Aorta (tissue), 5 donors: ENCODE data around the gene ZNG1A. TPM values are rescaled to one million over a fixed set of nuclear protein-coding genes. Genes with fewer than 3 reads are reported as not detected.
"Not testable (repeated sequence)": the region's sequence is repeated elsewhere in the genome, so short reads cannot be mapped to it uniquely, and the experiment has no call there.

Experiments used
- ATAC-seq: fragments of 200-7000 bp; cut with Tn5 transposase; one replicate; pipeline ENCODE4 v1.9.1; 2022; ENCODE audit warnings: moderate library complexity; ENCODE audit not compliant: low FRiP score
- DNase-seq, 2 donors: peaks; one replicate each; pipeline ENCODE4 v3.0.0-alpha.2; 2020
- H3K27ac ChIP-seq, 2 donors: one replicate each; pipeline ENCODE4 v1.5.1; 2013; ENCODE audit warnings: low read length in 2 of 2, mild to moderate bottlenecking in 2 of 2, moderate library complexity in 2 of 2, control low read depth in 1 of 2, inconsistent platforms in 1 of 2, low read depth in 1 of 2
- H3K27me3 ChIP-seq, 2 donors: one replicate each; pipeline ENCODE4 v1.6.1; 2013; ENCODE audit warnings: control low read depth in 1 of 2, low read length in 1 of 2, mild to moderate bottlenecking in 1 of 2, moderate library complexity in 1 of 2; ENCODE audit not compliant: insufficient read depth in 2 of 2, control insufficient read depth in 1 of 2
- H3K36me3 ChIP-seq, 2 donors: one replicate each; pipeline ENCODE4 v1.6.1; 2013; ENCODE audit warnings: control low read depth in 1 of 2, low read length in 1 of 2, mild to moderate bottlenecking in 1 of 2; ENCODE audit not compliant: insufficient read depth in 2 of 2, control insufficient read depth in 1 of 2
- H3K4me1 ChIP-seq, 2 donors: one replicate each; pipeline ENCODE4 v1.6.1; 2013; ENCODE audit warnings: low read length in 2 of 2, control low read depth in 1 of 2, mild to moderate bottlenecking in 1 of 2, moderate library complexity in 1 of 2; ENCODE audit not compliant: insufficient read depth in 2 of 2, control insufficient read depth in 1 of 2
- H3K4me3 ChIP-seq, 2 donors: one replicate each; pipeline ENCODE4 v1.5.1; 2013; ENCODE audit warnings: low read length in 2 of 2, control low read depth in 1 of 2, mild to moderate bottlenecking in 1 of 2
- H3K9me3 ChIP-seq: one replicate; pipeline ENCODE4 v1.6.1; 2013; ENCODE audit warnings: mild to moderate bottlenecking, low read length; ENCODE audit not compliant: control insufficient read depth
- WGBS, 2 donors: extraction: QIAGEN DNeasy Blood & Tissue Kit; methylation state at CpG; one replicate each; pipeline ENCODE4 v1.1.7; 2013; 5-methylcytosine and 5-hydroxymethylcytosine counted together
- intact Hi-C, 2 donors: fragments of 100-400 bp; cut with DNase I; formaldehyde crosslinking; loops; one replicate each; pipeline versions ENCODE4 v1.14.2 to v1.15.0; 2022
- polyA plus RNA-seq, 2 donors: library from polyadenylated mRNA; stranded (reverse); fragments of 200-250 nt; gene quantifications; one replicate each; pipeline ENCODE4 v1.2.3, GENCODE V29; 2013
- total RNA-seq, 2 donors: library from RNA; stranded (reverse); fragmentation: NEBNext Ultra II Directional; extraction: Animal tissue kit (Norgen Biotek cat#: 25700); gene quantifications; one replicate each; pipeline ENCODE4 v1.2.1, GENCODE V29; 2021
- donor health status: healthy with polysubstance abuse.
- donor health status: Bipolar disorder and iron deficiency.
- donor health status: DM: no; HTN: no; CAD: no.
- donor health status: DM: no; HTN: no; CAD: no.
- donor health status: DM: yes; HTN: yes; CAD: no.

ZNG1A gene
- total and polyA plus RNA-seq, 4 donors = 18.7 to 34.5 (median 28.3) TPM

GRCh38 chr9:217950-218349 is 39.1 kb upstream of the ZNG1A start:
- no peaks in the 10 kb centered on the region for H3K36me3 ChIP-seq
- no peak overlapping the region for H3K27ac ChIP-seq
- no peak for ATAC-seq
- H3K4me1 ChIP-seq = no peaks in the 10 kb centered on the region
- WGBS, 2 donors = 72 to 86% methylated on average over 2 of the region's 2 CpGs
- no peaks in the 10 kb centered on the region for H3K27me3 ChIP-seq
- intact Hi-C loops = no loop called here
- no peak for DNase-seq
- no peaks in the 10 kb centered on the region for H3K9me3 ChIP-seq
- no peak overlapping the region for H3K4me3 ChIP-seq

GRCh38 chr9:216866-217265 is 38.0 kb upstream of the ZNG1A start:
- intact Hi-C loops = no loop called here
- no peaks in the 10 kb centered on the region for H3K9me3 ChIP-seq
- WGBS, 2 donors = 76 to 89% methylated on average over 1 of the region's 1 CpG
- DNase-seq (no peak), ATAC-seq (no peak)
- no peak overlapping the region for H3K4me3 ChIP-seq
- H3K4me1 ChIP-seq = no peaks in the 10 kb centered on the region
- no peaks in the 10 kb centered on the region for H3K36me3 ChIP-seq
- H3K27ac ChIP-seq = no peak overlapping the region
- H3K27me3 ChIP-seq = no peaks in the 10 kb centered on the region

- H3K4me3 ChIP-seq = no peak overlapping the region
- no peaks in the 10 kb centered on the region for H3K27me3 ChIP-seq
- no peaks in the 10 kb centered on the region for H3K9me3 ChIP-seq
- H3K27ac ChIP-seq = no peak overlapping the region
- DNase-seq = no peak
- intact Hi-C loops = no loop called here
- no peaks in the 10 kb centered on the region for H3K4me1 ChIP-seq
- WGBS, 2 donors = 73 to 84% methylated on average over 6 of the region's 6 CpGs
- ATAC-seq = no peak
- no peaks in the 10 kb centered on the region for H3K36me3 ChIP-seq
Observed at GRCh38 chr9:215631-216155, 36.8 kb upstream of the ZNG1A start.

GRCh38 chr9:214648-215493 is 36.0 kb upstream of the ZNG1A start, which contains the start of gene DOCK8:
TSS of gene DOCK8 (plus strand) at chr9:214865. CDS start at chr9:214977, 112 bp downstream.
- no peaks in the 10 kb centered on the region for H3K4me1 ChIP-seq
- H3K9me3 ChIP-seq = no peaks in the 10 kb centered on the region
- no peaks in the 10 kb centered on the region for H3K27me3 ChIP-seq
- peak; percentile 84 to 88 for DNase-seq
- H3K27ac ChIP-seq = no peak within 1 kb of the TSS
- peak within 1 kb of the TSS in 1 of 2 donors; percentile 16 for H3K4me3 ChIP-seq
- intact Hi-C loops = no loop called here
- peak; percentile 91 for ATAC-seq
- WGBS, 2 donors = 1% methylated on average over 79 to 103 of the region's 103 CpGs
- no peaks in the 10 kb centered on the region for H3K36me3 ChIP-seq

- intact Hi-C loops = no loop called here
- Histone ChIP-seq H3K9me3 (no peaks in the 10 kb centered on the region), H3K36me3 (no peaks in the 10 kb centered on the region), H3K4me3 (no peak overlapping the region), H3K27ac (no peak overlapping the region), H3K4me1 (no peaks in the 10 kb centered on the region), H3K27me3 (no peaks in the 10 kb centered on the region)
- ATAC-seq = no peak
- DNase-seq = no peak
- 4 to 6% methylated on average over 14 of the region's 14 CpGs for WGBS, 2 donors
Observed at GRCh38 chr9:214351-214647, 35.4 kb upstream of the ZNG1A start.

- H3K4me1 ChIP-seq, ATAC-seq, DNase-seq, H3K27ac ChIP-seq, intact Hi-C loops, H3K27me3 ChIP-seq, H3K36me3 ChIP-seq, H3K9me3 ChIP-seq, H3K4me3 ChIP-seq: not testable (repeated sequence)
- 80 to 88% methylated on average over 24 of the region's 24 CpGs for WGBS, 2 donors
Observed at GRCh38 chr9:213901-214300, 35.0 kb upstream of the ZNG1A start.

GRCh38 chr9:212297-212696 is 33.4 kb upstream of the ZNG1A start:
- Histone ChIP-seq H3K27me3 (no peaks in the 10 kb centered on the region), H3K4me3 (no peak overlapping the region), H3K9me3 (no peaks in the 10 kb centered on the region), H3K4me1 (no peaks in the 10 kb centered on the region), H3K27ac (no peak overlapping the region), H3K36me3 (no peaks in the 10 kb centered on the region)
- WGBS, 2 donors = 85 to 88% methylated on average over 3 of the region's 3 CpGs
- no peak for DNase-seq
- no peak for ATAC-seq
- intact Hi-C loops = no loop called here

GRCh38 chr9:211557-211956 is 32.7 kb upstream of the ZNG1A start:
- no peak for DNase-seq
- Histone ChIP-seq H3K9me3 (peaks cover 2% of the 10 kb centered on the region), H3K27me3 (no peaks in the 10 kb centered on the region), H3K4me3 (no peak overlapping the region), H3K36me3 (no peaks in the 10 kb centered on the region), H3K27ac (no peak overlapping the region), H3K4me1 (no peaks in the 10 kb centered on the region)
- peak; percentile 41 for ATAC-seq
- 34 to 50% methylated on average over 5 of the region's 5 CpGs for WGBS, 2 donors
- intact Hi-C loops = no loop called here

GRCh38 chr9:211036-211435 is 32.2 kb upstream of the ZNG1A start:
- Histone ChIP-seq H3K27me3 (no peaks in the 10 kb centered on the region), H3K36me3 (no peaks in the 10 kb centered on the region), H3K9me3 (peaks cover 2% of the 10 kb centered on the region), H3K4me3 (no peak overlapping the region), H3K27ac (no peak overlapping the region), H3K4me1 (no peaks in the 10 kb centered on the region)
- ATAC-seq (no peak), DNase-seq (no peak)
- intact Hi-C loops = no loop called here
- 81 to 90% methylated on average over 7 of the region's 7 CpGs for WGBS, 2 donors
